ENCODE data around the gene PHLPP1. TPM values are rescaled to one million over a fixed set of nuclear protein-coding genes. Genes with fewer than 3 reads are reported as not detected.

The PHLPP1 gene
- total and polyA plus RNA-seq, 2 experiments from 2014 or later, result 15.7 to 73.6 TPM

DNA sequence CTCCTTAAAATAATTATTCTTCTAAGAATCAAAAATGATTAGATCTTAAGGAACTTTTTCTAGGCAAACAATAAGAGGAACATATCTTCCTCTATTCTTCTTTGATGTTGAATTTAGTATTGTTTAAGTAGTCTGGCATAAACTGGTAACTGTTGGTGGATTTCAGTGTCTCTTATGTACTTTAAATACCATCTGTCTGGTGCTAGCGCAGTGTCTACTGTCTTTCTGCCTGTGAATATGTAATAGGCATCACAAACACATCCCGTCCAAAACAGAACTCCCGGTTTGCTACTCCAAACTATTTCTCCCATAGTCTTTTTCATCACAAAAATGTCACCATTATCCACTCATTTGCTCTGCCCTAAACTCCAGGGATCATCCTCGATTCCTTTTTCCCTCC is 281.7 kb downstream of the PHLPP1 start (continued):
- no peak for TF ChIP-seq ZNF331 (CRISPR knock-in tag; IDR thresholded peaks at IDR 0.05; ENCODE audit: low read depth)
- TF ChIP-seq, protein P1, sequence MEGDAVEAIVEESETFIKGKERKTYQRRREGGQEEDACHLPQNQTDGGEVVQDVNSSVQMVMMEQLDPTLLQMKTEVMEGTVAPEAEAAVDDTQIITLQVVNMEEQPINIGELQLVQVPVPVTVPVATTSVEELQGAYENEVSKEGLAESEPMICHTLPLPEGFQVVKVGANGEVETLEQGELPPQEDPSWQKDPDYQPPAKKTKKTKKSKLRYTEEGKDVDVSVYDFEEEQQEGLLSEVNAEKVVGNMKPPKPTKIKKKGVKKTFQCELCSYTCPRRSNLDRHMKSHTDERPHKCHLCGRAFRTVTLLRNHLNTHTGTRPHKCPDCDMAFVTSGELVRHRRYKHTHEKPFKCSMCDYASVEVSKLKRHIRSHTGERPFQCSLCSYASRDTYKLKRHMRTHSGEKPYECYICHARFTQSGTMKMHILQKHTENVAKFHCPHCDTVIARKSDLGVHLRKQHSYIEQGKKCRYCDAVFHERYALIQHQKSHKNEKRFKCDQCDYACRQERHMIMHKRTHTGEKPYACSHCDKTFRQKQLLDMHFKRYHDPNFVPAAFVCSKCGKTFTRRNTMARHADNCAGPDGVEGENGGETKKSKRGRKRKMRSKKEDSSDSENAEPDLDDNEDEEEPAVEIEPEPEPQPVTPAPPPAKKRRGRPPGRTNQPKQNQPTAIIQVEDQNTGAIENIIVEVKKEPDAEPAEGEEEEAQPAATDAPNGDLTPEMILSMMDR (conservative IDR thresholded peaks at IDR 0.05; ENCODE audit: low read depth in 2 of 2), result no peak
- TF ChIP-seq, protein P2, sequence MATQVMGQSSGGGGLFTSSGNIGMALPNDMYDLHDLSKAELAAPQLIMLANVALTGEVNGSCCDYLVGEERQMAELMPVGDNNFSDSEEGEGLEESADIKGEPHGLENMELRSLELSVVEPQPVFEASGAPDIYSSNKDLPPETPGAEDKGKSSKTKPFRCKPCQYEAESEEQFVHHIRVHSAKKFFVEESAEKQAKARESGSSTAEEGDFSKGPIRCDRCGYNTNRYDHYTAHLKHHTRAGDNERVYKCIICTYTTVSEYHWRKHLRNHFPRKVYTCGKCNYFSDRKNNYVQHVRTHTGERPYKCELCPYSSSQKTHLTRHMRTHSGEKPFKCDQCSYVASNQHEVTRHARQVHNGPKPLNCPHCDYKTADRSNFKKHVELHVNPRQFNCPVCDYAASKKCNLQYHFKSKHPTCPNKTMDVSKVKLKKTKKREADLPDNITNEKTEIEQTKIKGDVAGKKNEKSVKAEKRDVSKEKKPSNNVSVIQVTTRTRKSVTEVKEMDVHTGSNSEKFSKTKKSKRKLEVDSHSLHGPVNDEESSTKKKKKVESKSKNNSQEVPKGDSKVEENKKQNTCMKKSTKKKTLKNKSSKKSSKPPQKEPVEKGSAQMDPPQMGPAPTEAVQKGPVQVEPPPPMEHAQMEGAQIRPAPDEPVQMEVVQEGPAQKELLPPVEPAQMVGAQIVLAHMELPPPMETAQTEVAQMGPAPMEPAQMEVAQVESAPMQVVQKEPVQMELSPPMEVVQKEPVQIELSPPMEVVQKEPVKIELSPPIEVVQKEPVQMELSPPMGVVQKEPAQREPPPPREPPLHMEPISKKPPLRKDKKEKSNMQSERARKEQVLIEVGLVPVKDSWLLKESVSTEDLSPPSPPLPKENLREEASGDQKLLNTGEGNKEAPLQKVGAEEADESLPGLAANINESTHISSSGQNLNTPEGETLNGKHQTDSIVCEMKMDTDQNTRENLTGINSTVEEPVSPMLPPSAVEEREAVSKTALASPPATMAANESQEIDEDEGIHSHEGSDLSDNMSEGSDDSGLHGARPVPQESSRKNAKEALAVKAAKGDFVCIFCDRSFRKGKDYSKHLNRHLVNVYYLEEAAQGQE (IDR thresholded peaks at IDR 0.05; ENCODE audit: unreplicated experiment), result no peak

DNA sequence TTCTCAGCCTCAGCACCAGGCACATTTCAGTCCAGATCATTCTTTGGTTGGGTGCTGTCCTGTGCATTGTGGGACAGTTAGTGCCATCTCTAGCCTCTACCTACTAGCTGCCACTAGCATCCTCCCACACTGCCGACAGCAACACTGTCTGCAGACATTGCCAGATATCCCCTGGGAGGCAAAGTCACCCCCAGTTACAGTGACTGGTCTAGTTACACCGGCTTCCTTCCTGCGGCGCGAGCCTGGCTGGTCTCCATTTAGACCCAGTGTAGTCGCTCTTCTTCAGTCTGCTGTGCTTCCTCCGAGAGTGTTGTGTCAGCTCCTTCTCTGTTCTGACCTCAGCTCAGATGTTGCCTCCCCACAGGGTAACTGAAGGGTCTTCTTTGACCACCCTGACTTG is 283.1 kb downstream of the PHLPP1 start:
- Mint-ChIP-seq H3K27ac (no peak overlapping the region), H3K9me3 (no peaks in the 10 kb centered on the region), H3K4me1 (peaks cover 5% of the 10 kb centered on the region)

More for the DNA sequence above, 283.1 kb downstream of the PHLPP1 start:
- no peaks in the 10 kb centered on the region for H3K4me1 ChIP-seq (ENCODE audit: insufficient read depth)
- H3K4me3 ChIP-seq, result no peak overlapping the region
- DNase-seq (ENCODE audit: low spot score), result no peak
- no peaks in the 10 kb centered on the region for H4K20me1 ChIP-seq (replicated peaks; ENCODE audit: insufficient read depth)
- ATAC-seq, result no peak
- H3K4me2 ChIP-seq, result no peak overlapping the region
- no peak overlapping the region for H2AFZ ChIP-seq
- no peak overlapping the region for H3K27ac ChIP-seq (ENCODE audit: low read depth)
- H3K36me3 ChIP-seq (ENCODE audit: insufficient read depth), result no peaks in the 10 kb centered on the region
- Mint-ChIP-seq H3K27me3 (ENCODE audit: insufficient read depth, low read depth, poor library complexity) (peaks cover 3% of the 10 kb centered on the region), H3K36me3 (ENCODE audit: low read depth) (no peaks in the 10 kb centered on the region), H3K4me3 (no peak overlapping the region)
- TF ChIP-seq, protein P3, sequence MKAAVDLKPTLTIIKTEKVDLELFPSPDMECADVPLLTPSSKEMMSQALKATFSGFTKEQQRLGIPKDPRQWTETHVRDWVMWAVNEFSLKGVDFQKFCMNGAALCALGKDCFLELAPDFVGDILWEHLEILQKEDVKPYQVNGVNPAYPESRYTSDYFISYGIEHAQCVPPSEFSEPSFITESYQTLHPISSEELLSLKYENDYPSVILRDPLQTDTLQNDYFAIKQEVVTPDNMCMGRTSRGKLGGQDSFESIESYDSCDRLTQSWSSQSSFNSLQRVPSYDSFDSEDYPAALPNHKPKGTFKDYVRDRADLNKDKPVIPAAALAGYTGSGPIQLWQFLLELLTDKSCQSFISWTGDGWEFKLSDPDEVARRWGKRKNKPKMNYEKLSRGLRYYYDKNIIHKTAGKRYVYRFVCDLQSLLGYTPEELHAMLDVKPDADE (IDR thresholded peaks at IDR 0.05), result no peak
- TF ChIP-seq EZH2 (IDR thresholded peaks at IDR 0.05; ENCODE audit: low read depth, unreplicated experiment) (no peak), POLR2AphosphoS5 (IDR thresholded peaks at IDR 0.05; ENCODE audit: low read depth) (no peak)
- TF ChIP-seq, protein P1 (conservative IDR thresholded peaks at IDR 0.05; ENCODE audit: low read depth in 2 of 2), result no peak
- TF ChIP-seq, protein P4, sequence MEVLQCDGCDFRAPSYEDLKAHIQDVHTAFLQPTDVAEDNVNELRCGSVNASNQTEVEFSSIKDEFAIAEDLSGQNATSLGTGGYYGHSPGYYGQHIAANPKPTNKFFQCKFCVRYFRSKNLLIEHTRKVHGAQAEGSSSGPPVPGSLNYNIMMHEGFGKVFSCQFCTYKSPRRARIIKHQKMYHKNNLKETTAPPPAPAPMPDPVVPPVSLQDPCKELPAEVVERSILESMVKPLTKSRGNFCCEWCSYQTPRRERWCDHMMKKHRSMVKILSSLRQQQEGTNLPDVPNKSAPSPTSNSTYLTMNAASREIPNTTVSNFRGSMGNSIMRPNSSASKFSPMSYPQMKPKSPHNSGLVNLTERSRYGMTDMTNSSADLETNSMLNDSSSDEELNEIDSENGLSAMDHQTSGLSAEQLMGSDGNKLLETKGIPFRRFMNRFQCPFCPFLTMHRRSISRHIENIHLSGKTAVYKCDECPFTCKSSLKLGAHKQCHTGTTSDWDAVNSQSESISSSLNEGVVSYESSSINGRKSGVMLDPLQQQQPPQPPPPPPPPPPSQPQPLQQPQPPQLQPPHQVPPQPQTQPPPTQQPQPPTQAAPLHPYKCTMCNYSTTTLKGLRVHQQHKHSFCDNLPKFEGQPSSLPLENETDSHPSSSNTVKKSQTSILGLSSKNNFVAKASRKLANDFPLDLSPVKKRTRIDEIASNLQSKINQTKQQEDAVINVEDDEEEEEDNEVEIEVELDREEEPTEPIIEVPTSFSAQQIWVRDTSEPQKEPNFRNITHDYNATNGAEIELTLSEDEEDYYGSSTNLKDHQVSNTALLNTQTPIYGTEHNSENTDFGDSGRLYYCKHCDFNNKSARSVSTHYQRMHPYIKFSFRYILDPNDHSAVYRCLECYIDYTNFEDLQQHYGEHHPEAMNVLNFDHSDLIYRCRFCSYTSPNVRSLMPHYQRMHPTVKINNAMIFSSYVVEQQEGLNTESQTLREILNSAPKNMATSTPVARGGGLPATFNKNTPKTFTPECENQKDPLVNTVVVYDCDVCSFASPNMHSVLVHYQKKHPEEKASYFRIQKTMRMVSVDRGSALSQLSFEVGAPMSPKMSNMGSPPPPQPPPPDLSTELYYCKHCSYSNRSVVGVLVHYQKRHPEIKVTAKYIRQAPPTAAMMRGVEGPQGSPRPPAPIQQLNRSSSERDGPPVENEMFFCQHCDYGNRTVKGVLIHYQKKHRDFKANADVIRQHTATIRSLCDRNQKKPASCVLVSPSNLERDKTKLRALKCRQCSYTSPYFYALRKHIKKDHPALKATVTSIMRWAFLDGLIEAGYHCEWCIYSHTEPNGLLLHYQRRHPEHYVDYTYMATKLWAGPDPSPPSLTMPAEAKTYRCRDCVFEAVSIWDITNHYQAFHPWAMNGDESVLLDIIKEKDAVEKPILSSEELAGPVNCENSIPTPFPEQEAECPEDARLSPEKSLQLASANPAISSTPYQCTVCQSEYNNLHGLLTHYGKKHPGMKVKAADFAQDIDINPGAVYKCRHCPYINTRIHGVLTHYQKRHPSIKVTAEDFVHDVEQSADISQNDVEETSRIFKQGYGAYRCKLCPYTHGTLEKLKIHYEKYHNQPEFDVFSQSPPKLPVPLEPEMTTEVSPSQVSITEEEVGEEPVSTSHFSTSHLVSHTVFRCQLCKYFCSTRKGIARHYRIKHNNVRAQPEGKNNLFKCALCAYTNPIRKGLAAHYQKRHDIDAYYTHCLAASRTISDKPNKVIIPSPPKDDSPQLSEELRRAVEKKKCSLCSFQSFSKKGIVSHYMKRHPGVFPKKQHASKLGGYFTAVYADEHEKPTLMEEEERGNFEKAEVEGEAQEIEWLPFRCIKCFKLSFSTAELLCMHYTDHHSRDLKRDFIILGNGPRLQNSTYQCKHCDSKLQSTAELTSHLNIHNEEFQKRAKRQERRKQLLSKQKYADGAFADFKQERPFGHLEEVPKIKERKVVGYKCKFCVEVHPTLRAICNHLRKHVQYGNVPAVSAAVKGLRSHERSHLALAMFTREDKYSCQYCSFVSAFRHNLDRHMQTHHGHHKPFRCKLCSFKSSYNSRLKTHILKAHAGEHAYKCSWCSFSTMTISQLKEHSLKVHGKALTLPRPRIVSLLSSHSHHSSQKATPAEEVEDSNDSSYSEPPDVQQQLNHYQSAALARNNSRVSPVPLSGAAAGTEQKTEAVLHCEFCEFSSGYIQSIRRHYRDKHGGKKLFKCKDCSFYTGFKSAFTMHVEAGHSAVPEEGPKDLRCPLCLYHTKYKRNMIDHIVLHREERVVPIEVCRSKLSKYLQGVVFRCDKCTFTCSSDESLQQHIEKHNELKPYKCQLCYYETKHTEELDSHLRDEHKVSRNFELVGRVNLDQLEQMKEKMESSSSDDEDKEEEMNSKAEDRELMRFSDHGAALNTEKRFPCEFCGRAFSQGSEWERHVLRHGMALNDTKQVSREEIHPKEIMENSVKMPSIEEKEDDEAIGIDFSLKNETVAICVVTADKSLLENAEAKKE (CRISPR knock-in tag; IDR thresholded peaks at IDR 0.05), result no peak
- H3K27me3 ChIP-seq (ENCODE audit: insufficient read depth), result no peaks in the 10 kb centered on the region
- no peaks in the 10 kb centered on the region for H3F3A ChIP-seq (replicated peaks; ENCODE audit: low read depth)
- no peaks in the 10 kb centered on the region for H3K79me2 ChIP-seq (replicated peaks; ENCODE audit: insufficient read depth)
- no peaks in the 10 kb centered on the region for H3K9me2 ChIP-seq (ENCODE audit: insufficient read depth)
